DND-41 (cell line): Measurements from ENCODE around the gene ULBP2.

Experiments used
- EZH2 ChIP-seq: IDR thresholded peaks from 3 replicates; pipeline ENCODE4 v1.6.1; 2012; ENCODE audit warnings: borderline replicate concordance, low read depth, mild to moderate bottlenecking, moderate library complexity, low read length, inconsistent platforms; ENCODE audit not compliant: severe bottlenecking
- TF ChIP-seq, protein P1 (sequence below): IDR thresholded peaks from 2 replicates; pipeline ENCODE4 v1.5.1; 2012; ENCODE audit warnings: borderline replicate concordance, low read length, moderate library complexity, mild to moderate bottlenecking; ENCODE audit not compliant: poor library complexity, severe bottlenecking; ENCODE audit errors: extremely low read depth

DNA sequence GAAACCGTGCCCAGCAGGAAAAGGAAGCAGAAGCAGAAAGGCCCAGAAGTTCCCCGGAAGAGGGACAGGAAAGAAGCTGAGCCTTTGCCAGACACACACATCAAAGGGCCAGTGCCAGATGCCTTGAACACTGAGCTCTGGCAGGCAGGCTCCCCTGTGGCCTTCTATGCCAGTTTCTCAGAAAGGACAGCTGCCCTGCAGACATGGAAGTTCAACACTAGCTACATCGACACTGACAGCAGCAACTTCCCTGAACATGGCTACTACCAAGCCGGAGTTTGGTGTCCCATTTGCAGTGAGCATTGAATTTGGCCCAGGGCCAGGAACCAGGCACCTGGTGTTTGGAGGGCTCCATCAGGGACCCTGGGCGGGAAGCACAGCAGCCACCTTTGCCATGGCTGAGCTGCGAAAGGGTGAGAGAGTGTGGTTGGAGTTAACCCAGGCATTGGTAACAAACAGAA, 35.9 kb upstream of the ULBP2 start:
- TF ChIP-seq, protein P1, sequence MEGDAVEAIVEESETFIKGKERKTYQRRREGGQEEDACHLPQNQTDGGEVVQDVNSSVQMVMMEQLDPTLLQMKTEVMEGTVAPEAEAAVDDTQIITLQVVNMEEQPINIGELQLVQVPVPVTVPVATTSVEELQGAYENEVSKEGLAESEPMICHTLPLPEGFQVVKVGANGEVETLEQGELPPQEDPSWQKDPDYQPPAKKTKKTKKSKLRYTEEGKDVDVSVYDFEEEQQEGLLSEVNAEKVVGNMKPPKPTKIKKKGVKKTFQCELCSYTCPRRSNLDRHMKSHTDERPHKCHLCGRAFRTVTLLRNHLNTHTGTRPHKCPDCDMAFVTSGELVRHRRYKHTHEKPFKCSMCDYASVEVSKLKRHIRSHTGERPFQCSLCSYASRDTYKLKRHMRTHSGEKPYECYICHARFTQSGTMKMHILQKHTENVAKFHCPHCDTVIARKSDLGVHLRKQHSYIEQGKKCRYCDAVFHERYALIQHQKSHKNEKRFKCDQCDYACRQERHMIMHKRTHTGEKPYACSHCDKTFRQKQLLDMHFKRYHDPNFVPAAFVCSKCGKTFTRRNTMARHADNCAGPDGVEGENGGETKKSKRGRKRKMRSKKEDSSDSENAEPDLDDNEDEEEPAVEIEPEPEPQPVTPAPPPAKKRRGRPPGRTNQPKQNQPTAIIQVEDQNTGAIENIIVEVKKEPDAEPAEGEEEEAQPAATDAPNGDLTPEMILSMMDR = no peak
- TF ChIP-seq EZH2 = no peak
